Measurements from ENCODE around the gene DPM2.

The DPM2 gene

DNA sequence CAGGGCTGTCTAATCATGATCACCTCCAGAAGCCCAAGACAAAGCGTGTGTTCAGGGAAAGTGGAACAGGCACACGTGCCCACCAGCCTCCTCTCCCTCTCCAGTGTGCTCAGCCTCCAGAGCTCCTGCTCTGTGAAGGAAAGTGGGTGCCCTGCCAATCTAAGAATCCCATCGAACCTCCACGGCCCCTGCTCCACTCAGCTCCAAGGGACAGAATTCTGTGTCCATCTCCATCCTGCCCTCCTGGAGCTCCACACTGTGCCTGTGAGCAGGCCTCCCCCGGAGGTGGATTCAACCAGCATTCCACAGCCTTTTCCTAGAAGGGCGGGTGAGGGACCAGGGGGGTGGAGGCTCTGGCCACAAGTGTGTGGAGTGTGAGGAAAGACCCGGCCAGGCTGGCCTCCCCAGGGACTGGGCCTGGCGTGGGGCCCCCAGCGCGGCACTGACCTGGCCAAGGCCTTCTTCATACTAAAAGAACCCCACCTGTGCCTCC, 37.2 kb upstream of the DPM2 start:
- TF ChIP-seq EGR1 (IDR thresholded peaks at IDR 0.05) = no peak
- no peak for TF ChIP-seq FOXM1 (IDR thresholded peaks at IDR 0.05; ENCODE audit: borderline replicate concordance, low read depth)
- TF ChIP-seq CREB1 (IDR thresholded peaks at IDR 0.05; ENCODE audit: low read depth) = no peak
- no peak for TF ChIP-seq TEAD4 (IDR thresholded peaks at IDR 0.05)
- no peak for TF ChIP-seq YY1 (IDR thresholded peaks at IDR 0.05; ENCODE audit: low read depth)
- TF ChIP-seq RAD21 (IDR thresholded peaks at IDR 0.05; ENCODE audit: low read depth) = no peak
- TF ChIP-seq, protein P1, sequence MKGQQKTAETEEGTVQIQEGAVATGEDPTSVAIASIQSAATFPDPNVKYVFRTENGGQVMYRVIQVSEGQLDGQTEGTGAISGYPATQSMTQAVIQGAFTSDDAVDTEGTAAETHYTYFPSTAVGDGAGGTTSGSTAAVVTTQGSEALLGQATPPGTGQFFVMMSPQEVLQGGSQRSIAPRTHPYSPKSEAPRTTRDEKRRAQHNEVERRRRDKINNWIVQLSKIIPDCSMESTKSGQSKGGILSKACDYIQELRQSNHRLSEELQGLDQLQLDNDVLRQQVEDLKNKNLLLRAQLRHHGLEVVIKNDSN (IDR thresholded peaks at IDR 0.05) = no peak
- TF ChIP-seq TAF1 (IDR thresholded peaks at IDR 0.05; ENCODE audit: low read depth) = no peak

DNA sequence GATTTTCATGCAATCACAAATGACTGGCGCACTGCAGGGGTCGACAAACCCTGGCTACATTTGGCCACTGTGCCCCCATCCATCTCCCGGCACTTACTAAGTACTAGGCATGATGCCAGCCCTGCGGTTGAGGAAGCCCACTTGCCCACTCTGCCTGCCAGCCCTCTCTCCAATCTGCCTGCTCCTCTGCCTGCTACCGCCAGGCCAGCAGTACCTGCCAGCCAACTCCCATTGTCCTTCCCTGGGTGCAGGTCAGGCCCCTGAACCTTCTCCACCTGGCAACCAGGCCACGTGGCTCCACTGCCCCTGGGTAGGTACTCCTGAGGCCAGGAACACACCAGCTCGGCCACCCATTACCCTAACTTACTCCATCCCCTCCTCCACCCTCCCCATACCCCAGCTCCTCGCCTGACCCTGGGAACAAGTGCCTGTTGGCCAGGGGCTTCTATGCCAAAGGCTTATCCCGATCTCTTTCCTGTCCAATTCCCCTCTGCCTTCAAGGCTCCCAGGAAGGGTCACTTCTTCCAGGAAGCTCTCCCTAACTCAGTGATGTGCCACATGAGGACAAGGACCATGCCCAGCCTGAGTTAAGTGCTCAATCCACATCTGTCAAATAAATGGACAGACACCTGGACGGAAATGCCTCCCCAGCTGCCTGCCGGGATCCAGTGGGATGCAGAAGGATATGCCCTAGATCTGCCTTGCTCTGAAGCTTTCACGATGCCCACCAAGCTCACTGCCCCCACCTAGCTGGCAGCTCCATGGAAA, 36.5 kb upstream of the DPM2 start:
- TF ChIP-seq, protein P2, sequence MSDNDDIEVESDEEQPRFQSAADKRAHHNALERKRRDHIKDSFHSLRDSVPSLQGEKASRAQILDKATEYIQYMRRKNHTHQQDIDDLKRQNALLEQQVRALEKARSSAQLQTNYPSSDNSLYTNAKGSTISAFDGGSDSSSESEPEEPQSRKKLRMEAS (IDR thresholded peaks at IDR 0.05) = no peak
- TF ChIP-seq, protein P3, sequence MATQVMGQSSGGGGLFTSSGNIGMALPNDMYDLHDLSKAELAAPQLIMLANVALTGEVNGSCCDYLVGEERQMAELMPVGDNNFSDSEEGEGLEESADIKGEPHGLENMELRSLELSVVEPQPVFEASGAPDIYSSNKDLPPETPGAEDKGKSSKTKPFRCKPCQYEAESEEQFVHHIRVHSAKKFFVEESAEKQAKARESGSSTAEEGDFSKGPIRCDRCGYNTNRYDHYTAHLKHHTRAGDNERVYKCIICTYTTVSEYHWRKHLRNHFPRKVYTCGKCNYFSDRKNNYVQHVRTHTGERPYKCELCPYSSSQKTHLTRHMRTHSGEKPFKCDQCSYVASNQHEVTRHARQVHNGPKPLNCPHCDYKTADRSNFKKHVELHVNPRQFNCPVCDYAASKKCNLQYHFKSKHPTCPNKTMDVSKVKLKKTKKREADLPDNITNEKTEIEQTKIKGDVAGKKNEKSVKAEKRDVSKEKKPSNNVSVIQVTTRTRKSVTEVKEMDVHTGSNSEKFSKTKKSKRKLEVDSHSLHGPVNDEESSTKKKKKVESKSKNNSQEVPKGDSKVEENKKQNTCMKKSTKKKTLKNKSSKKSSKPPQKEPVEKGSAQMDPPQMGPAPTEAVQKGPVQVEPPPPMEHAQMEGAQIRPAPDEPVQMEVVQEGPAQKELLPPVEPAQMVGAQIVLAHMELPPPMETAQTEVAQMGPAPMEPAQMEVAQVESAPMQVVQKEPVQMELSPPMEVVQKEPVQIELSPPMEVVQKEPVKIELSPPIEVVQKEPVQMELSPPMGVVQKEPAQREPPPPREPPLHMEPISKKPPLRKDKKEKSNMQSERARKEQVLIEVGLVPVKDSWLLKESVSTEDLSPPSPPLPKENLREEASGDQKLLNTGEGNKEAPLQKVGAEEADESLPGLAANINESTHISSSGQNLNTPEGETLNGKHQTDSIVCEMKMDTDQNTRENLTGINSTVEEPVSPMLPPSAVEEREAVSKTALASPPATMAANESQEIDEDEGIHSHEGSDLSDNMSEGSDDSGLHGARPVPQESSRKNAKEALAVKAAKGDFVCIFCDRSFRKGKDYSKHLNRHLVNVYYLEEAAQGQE (IDR thresholded peaks at IDR 0.05; ENCODE audit: low read depth) = no peak
- TF ChIP-seq EGR1 (IDR thresholded peaks at IDR 0.05) = no peak
- no peak for TF ChIP-seq RAD21 (IDR thresholded peaks at IDR 0.05; ENCODE audit: low read depth)
- no peak for TF ChIP-seq CEBPB (IDR thresholded peaks at IDR 0.05)
- no peak for TF ChIP-seq NFIC (IDR thresholded peaks at IDR 0.05)
- TF ChIP-seq ZBTB7A (IDR thresholded peaks at IDR 0.05; ENCODE audit: low read depth) = no peak
- TF ChIP-seq YY1 (IDR thresholded peaks at IDR 0.05; ENCODE audit: low read depth) = no peak
- no peak for TF ChIP-seq EP300 (IDR thresholded peaks at IDR 0.05; ENCODE audit: borderline replicate concordance)

DNA sequence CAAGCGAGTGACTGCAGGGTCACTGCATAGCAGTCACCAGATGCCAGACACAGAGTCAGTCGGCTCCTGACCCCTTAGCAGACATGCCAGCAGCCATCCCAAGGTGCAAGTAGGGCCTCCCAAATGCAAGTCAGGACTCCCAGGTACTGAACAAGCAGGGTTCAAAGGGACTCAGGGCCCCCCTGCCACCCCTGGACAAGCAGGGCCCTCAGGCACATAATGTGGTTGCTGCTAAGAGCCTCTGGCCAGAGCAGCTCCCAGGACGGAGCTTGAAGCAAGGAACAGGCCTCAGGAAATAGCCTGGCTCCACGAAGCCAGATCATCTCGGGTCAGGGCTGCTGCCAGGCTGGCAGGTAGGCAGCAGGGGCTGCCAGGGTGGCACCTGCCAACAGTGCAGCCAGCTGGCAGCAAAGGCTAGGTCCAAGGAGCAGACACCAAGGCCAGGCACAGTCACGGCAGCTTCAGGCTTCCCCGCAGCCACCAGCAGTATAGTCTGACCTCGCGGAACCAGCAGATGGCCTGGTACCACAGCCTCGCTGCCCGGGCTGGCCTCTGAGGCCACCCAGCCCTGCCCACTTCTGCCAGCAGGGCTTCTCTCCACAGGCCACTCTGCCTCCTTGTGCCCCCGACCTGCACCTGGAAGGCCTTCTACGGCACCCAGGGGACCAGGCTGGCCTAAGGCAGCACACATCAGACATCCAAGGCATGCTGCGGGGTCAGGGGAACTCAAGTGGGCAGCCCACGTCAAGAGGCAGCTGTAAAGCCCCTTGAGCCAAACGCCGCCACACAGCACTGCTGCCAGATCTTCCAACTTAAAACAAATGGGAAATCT, 35.7 kb upstream of the DPM2 start:
- TF ChIP-seq, protein P3 (IDR thresholded peaks at IDR 0.05; ENCODE audit: low read depth) = no peak
- TF ChIP-seq, protein P1 (IDR thresholded peaks at IDR 0.05) = no peak
- no peak for TF ChIP-seq NFIC (IDR thresholded peaks at IDR 0.05)
- TF ChIP-seq RAD21 (IDR thresholded peaks at IDR 0.05; ENCODE audit: low read depth) = no peak
- TF ChIP-seq CREB1 (IDR thresholded peaks at IDR 0.05; ENCODE audit: low read depth) = no peak
- TF ChIP-seq TAF1 (IDR thresholded peaks at IDR 0.05; ENCODE audit: low read depth) = no peak
- no peak for TF ChIP-seq TEAD4 (IDR thresholded peaks at IDR 0.05)
- no peak for TF ChIP-seq ZBTB7A (IDR thresholded peaks at IDR 0.05; ENCODE audit: low read depth)
- no peak for TF ChIP-seq CEBPB (IDR thresholded peaks at IDR 0.05)
- TF ChIP-seq FOXM1 (IDR thresholded peaks at IDR 0.05; ENCODE audit: borderline replicate concordance, low read depth) = no peak

DNA sequence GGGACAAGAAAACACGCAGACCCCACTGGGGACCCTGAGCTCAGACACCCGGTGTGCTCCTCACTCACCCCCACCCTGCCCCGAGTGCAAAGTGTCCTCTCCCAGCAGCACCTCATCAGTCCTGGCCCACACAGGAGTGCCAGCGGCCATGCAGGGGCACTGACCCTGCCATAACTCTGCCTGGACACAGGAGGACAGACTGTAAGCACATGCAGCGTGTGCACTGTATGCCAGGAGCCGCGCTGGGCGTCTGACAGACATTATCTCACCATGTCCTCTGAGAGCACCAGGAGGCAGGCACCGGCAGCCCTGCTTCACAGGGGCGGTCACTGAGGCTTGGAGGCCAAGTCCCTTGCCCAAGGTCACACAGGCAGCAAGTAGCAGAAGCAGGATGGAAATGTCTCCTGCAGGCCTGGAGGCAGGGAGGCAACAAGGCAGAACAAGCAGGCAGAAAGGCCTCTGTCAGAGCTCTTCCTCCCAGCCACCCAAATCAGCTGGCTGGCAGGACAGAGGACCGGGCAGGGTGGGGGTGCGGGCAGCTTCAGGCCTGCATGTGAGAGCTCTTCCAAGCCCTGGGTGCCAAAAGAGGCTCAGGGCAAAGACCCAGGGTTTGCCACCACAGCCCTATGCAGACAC, 34.7 kb upstream of the DPM2 start:
- no peak for TF ChIP-seq CREB1 (IDR thresholded peaks at IDR 0.05; ENCODE audit: low read depth)
- no peak for TF ChIP-seq FOXM1 (IDR thresholded peaks at IDR 0.05; ENCODE audit: borderline replicate concordance, low read depth)
- no peak for TF ChIP-seq NFIC (IDR thresholded peaks at IDR 0.05)
- TF ChIP-seq EP300 (IDR thresholded peaks at IDR 0.05; ENCODE audit: borderline replicate concordance) = no peak
- no peak for TF ChIP-seq TEAD4 (IDR thresholded peaks at IDR 0.05)
- TF ChIP-seq ZBTB7A (IDR thresholded peaks at IDR 0.05; ENCODE audit: low read depth) = no peak

DNA sequence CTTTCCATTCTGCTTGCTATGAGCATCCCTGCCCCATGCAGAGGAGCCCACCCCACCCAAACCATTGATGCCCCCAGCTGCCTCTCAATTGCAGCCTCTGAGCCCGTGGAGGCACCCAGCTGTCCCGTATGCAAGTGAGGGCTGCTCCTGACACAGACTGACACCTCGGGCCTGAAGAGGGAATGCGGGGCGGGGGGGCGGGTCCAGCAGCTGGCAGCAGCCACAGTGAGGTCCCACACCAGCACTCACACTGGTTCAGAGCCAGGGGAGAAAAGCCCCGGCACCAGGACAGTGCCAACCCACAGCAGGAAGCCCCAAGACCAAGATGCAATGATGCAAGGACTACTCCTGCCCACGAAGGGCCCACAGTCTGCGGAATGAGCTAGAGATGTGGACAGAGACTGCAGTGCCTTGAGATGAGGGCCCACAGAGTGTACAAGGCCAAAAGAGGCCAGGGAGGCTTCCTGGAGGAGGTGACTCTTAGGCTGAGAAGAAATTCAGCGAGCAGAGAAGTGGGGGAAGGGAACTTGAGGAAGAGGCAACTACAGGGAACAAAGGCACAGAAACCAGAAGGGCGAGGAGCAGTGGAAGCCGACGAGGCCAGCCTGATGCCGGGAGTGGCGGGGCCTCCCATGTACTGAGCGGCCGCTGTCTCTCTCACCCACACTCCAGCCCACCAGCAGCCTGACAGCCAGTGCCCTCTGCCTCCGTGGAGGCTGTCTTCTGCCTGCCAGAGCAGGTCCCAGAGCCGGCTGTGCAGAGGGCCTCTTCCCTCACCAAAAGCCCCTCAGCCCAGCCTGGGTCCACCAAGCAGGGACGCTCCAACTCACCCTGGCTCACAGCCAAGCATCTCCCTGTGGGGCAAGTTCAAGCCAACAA, 33.9 kb upstream of the DPM2 start:
- TF ChIP-seq, protein P1 (IDR thresholded peaks at IDR 0.05) = no peak
- TF ChIP-seq RAD21 (IDR thresholded peaks at IDR 0.05; ENCODE audit: low read depth) (no peak), ZBTB7A (IDR thresholded peaks at IDR 0.05; ENCODE audit: low read depth) (no peak), TEAD4 (IDR thresholded peaks at IDR 0.05) (no peak), NFIC (IDR thresholded peaks at IDR 0.05) (no peak), FOXM1 (IDR thresholded peaks at IDR 0.05; ENCODE audit: borderline replicate concordance, low read depth) (no peak), TAF1 (IDR thresholded peaks at IDR 0.05; ENCODE audit: low read depth) (no peak), YY1 (IDR thresholded peaks at IDR 0.05; ENCODE audit: low read depth) (no peak), CREB1 (IDR thresholded peaks at IDR 0.05; ENCODE audit: low read depth) (no peak), CEBPB (IDR thresholded peaks at IDR 0.05) (no peak)
- TF ChIP-seq, protein P2 (IDR thresholded peaks at IDR 0.05) = no peak
